ENCODE measurements around the gene FAM98A.

Gene FAM98A

DNA sequence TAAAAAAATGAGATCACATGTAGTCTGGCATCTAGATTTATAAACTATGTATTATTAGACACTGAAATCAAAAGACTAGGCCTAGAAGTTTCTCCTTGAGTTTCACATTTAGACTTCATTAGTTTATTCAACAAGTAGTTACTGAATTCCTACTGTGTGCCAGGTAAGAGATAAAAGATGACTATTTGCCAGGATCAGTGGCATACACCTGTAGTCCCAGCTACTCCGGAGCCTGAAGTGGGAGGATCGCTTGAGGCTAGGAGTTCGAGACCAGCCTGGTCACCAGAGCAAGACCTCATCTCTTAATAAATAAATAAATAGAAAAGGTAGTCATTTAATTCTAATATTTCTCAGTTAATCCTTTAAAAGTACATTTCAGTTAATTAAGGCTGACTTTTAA, 2.1 kb downstream of the FAM98A start:
- no peak for DNase-seq (ENCODE audit: low read depth)

DNA sequence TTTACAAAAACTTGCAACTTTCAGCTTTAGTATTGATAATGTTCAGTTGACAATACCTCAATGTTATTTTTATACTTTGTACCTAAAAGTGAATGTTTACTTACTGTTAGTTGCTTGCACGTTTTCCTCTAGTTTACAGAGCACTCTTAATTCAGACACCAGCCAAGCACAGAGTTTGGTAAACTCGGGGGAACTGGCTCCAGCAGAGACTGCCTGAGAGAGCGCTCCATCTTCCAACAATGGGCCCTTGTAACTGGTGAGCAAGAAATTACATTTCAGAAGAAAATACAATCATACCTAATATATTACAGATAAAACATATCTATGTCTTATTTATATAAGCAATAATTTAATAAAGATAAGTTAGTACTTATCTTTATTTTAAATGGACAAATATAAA, 3.7 kb downstream of the FAM98A start:
- no peak for DNase-seq (ENCODE audit: low read depth)

DNA sequence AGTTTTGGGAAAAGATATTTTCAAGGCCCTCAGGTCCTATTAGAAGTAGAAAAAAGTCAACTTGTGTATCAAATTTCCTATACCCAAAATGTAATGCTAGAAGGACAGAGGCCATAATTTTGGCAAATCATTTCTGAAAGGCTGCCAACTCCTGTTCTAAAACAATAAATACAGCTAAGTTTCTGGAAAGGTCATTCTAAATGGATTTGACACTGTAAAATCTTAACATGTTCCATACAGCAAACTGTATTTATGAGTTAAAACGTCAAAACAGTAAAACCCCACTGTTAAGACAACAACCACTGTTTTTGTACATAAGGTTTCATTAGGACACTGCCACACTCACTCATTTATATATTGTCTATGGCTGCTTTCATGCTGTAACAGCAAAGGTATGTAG, 9.7 kb downstream of the FAM98A start:
- no peak for DNase-seq (ENCODE audit: low read depth)

DNA sequence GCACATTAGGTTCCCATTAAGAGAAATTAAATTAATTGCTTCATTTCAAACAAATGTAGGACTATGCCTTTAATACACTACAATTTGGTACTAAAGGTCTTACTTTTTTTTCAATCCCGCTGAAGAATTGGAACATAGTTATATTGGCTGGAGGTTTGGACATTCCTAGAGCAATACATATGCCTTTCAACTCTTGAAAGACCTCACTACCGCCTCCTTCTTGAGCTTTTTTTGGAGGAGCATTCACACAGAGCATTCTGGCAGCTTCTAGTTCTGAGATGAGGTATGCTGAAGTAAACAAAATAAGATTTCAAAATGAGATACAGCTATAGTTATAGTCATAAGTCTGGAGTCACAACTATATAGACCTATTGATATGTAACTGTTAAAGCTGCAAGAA, 10.9 kb downstream of the FAM98A start:
- no peak for DNase-seq (ENCODE audit: low read depth)

DNA sequence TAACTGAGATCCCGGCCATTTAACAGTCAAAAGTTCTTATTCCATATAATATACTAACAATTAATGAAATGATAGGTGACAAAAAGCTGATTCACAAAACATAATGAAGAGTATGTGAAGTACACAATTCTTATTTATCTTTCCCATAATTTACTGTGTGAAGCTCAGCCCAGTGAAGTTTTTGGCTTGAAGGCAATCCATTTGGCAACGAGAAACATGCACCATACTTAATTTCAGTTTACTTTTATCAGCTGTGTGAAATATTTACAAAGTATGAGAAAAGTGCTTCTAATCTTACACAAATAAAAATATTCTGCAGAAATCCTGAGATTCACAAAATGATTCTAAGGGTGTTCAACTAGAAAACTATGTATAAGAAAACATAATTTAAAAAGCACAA, 12.3 kb downstream of the FAM98A start:
- DNase-seq (ENCODE audit: low read depth): no peak

DNA sequence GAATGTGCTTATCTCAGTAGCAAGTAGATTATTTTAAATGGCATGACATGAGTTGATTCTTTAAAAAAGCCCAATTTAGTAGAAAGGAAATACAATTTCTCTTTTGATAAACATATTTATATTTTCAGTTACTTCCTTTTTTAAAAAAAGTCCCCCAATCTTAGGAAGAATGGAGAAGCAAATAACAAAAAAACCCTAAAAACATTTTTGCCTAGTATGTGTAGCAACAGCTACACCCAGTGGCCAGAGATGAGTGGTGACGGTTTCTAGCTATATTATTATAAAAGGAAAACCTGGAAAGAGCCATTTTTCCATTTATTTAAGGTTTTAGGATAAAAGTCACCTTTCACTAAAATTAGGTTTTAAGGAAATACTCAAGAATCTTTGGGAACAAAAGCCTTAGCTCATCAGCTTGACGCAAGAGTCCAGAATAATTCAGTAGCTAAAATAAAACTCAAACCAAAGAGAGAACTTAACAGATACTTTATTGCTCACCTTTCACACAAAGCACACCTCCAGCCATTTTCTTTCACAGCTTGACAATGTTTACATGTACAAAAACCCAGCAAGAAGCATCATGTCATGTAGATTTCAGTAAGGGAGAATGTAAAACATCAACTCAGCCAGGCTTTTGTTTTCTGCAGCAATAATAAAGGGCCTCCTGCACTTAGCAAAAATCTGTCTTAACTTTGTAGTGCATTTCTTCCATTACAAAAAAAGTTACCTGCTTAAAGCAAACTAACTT, 15.7 kb downstream of the FAM98A start:
- DNase-seq (ENCODE audit: low read depth): no peak

DNA sequence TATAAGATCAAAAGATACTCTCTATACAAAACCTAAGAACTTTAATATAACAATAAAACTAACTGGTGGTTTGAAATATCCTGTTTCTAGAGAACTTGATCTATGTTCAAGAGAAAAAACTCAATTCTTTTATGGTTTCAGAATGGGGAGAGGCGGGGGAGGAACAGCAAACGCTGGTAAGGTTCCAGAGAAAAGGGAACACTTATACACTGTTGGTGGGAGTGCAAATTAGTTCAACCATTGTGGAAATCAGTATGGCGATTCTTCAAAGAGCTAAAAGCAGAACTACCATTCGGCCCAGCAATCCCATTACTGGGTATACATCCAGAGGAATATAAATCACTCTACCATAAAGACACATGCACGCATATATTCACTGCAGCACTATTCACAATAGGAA, 17.2 kb downstream of the FAM98A start:
- DNase-seq (ENCODE audit: low read depth): no peak

DNA sequence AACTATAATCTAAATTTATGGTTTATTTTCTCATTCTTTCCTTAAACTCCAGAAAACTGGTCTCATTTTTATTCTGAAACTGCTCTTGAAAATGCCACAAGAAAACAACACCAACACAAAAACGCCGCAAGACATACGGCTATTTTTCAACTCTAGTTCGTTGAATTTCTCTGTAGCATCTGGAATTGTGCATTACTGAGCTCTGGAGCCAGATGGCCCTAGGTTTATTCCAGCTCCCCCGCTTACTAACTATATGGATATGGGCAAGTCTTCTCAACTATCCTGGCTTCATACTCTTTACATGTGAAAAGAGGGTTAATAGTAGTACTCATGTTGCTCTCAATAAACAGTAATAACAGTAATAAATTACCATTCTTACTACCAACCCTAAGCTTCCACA, 19.9 kb downstream of the FAM98A start:
- DNase-seq (ENCODE audit: low read depth): no peak

DNA sequence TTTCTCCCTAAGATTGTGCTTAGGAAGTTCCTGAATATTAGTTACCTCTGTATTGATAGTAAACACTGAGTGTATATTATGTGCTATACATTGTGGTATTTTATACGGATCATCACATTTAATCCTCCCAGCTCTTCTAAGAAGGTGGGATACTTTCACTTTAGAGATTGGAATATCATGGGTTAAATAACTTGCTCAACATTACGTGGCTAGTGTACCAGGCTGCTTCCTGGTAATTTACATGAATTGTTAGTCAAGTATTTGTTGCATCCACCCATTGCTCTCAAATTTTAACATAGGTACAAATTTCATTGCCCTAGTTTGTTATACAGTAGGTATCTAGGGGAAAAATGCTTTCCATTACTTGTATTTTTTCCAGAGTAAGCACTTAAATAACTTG, 21.4 kb downstream of the FAM98A start:
- DNase-seq (ENCODE audit: low read depth): no peak

DNA sequence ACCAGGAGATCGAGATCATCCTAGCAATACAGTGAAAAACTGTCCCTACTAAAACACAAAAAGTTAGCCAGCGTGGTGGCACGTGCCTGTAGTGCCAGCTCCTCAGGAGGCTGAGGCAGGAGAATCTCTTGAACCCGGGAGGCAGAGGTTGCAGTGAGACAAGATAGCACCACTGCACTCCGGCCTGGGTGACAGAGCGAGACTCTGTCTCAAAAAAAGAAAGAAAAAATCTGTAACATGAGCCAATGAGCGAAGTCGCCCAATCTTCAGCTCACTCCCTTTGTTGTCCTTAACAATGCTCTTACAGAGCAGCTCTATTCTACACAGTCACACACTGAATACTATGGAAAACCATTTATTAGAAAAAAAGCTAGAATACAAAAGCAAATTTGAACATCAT, 22.0 kb downstream of the FAM98A start:
- DNase-seq (ENCODE audit: low read depth): no peak

DNA sequence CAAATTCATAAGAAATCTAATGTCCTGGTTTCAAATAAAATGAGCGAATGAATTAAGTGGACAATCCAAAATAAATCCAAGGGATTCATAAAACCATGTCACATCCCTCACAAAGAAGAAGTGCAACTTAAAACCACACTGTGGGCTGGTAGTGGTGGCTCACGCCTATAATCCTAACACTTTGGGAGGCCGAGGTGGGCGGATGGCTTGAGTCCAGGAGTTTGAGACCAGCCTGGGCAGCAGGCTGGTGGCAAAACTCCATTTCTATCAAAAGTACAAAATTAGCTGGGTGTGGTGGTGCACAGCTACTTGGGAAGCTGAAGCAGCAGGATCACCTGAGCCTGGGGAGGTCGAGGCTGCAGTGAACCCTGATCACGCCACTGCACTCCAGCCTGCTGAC, 25.4 kb downstream of the FAM98A start:
- DNase-seq (ENCODE audit: low read depth): no peak

DNA sequence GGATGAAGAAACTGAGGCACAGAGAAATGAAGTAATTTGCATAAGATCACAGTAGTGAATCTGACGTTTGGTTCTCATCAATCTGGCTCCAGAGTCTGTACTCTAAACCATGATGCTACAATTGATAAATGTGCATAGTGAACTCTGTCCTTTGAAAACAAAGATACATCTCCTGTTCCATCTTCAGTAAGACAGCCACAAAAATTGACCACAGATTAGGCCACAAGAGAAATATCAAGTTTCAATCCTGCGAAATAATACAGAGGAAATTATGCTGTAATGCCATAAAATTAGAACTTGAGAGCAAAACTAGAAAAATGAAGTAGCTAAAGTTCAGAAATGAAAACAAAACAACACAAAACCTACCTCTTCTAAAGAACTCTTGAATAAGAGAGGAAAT, 28.4 kb downstream of the FAM98A start:
- no peak for DNase-seq (ENCODE audit: low read depth)

DNA sequence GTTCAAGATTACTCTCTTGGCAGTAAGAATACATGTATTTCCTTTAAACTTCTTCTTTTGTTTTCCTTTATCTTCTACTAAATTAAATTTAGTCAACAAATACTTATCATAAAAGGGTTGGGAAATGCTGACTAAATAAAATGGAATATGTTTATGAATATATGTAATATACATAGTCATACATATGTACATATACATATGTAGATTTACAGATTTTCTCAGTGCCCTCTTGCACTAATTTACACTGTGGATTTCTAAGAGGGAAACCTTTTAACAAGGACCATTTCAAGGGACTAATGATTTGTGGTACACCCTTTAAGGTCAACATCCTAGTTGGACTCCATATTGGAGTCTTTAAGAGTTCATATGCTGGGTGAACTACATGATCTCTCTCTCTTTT, 37.2 kb downstream of the FAM98A start:
- no peak for DNase-seq (ENCODE audit: low read depth)

DNA sequence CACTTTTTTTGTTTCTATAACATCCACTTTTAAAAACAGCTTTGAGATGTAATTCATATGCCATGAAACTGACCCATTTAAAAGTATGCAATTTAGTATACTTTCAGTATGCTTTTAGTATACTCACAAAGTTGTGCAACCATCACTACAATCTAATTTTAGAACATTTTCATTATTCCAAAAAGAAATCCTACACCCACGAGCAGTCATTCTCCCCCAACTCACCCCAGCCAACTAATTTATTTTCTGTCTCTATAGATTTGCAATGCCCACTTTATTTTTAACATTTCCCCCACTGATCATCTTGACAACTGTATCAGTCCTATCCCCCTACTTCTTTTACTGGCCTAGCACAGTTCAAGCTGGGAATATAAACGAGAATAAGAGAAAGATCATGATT, 39.1 kb downstream of the FAM98A start:
- DNase-seq (ENCODE audit: low read depth): no peak

DNA sequence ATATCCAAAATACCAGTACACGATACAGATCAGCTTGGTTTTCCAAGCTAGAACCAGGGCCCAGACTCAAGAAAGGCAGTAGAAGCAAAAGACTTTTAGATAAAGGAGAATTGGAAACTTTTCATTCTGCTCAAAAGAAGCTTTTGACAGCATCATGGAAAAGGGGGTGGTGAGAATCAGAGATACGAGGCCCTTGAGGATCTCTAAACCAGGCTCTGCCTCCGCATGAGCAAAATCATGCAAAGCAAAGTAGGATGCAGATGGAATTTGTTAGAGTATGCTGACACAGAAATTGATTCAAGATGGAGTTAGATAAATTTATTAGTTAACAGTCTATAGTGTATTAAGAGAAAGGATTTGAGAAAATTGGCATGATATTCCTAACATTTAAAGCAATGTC, 39.8 kb downstream of the FAM98A start:
- DNase-seq (ENCODE audit: low read depth): no peak

DNA sequence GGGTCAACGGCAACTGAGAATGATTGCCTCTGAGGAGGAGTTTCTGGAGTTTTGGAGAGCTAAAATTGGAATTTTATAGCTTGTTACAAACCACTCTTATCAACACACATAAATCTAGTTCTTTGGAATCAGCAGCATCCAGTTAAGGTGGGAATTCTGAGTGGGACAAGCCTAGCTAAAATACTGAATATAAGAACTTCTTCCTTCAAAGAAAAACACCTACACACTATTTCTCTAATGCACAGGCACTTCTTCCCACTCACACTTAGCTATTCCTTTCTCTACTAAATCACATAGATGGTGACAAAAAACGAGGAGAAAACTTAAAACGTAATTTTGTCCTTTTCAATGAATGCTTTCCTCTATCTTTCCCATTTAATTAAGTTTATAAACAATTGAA, 43.4 kb downstream of the FAM98A start:
- DNase-seq (ENCODE audit: low read depth): no peak

DNA sequence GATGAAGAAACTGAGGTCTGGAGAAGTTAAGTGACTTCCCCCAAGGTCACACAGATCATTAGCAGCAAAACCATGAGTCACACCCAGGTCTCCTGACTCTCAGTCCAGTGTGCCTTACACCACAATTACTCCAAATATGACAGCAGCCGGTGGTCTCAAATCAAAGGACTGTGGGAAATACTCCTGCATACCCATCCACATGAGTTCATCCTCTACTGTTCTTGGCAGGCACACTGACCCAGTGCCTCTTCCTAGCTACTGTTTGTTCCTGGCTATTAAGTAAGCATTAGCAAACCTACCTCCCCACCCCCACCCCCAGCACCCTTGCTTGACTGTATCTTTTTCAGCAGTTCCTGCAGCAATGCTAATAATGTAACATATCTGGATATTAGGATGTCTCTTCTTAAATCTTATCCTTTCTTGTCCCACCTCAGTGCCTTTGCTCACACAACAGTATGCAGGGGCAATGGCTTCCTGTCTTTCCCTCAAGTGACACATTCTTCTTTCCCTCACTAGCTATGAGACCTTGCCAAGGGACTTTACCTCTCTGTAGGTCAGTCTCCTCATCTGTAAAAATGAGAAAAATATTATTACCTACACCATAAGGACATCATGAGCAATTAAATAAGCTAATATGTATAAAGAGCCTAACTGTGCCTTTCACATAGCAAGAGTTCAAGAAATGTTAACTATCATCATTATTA, 46.2 kb downstream of the FAM98A start:
- no peak for DNase-seq (ENCODE audit: low read depth)

DNA sequence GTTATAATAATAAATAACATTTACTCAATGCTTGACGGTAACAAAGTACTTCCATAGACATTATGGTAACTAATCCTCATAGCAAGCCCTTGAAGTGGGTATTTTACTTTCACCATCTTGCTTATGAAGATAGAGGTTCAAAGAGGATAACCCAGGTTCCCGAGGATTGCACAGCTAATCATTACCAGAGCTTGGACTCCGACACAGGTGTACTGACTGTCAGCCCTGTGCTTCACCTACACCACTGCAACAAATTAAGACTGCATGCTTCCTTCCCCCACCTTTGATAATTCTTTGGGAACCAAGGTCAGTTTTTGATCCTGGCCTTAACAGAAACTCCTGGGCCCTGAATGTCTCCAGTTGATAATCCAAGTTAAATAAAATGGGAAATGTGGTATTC, 48.9 kb downstream of the FAM98A start:
- no peak for DNase-seq (ENCODE audit: low read depth)

DNA sequence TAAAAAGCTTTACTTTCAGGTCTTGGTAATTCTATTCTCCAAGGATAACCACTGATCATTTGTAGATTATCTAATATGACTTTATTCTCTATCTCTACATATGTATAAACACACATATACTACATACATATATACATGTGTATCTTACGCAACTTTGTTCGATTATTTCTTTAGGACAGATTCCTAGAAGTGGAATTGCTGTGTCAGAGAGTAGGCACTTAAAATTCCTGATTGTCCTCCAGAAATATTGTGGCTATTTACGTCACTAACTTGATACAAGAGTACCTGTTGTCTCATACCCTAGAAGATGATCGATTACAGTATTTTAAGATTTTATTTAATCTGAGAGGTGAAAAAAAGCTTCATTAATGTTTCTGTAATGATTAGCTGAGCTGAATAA, 57.9 kb downstream of the FAM98A start:
- no peak for DNase-seq (ENCODE audit: low read depth)

DNA sequence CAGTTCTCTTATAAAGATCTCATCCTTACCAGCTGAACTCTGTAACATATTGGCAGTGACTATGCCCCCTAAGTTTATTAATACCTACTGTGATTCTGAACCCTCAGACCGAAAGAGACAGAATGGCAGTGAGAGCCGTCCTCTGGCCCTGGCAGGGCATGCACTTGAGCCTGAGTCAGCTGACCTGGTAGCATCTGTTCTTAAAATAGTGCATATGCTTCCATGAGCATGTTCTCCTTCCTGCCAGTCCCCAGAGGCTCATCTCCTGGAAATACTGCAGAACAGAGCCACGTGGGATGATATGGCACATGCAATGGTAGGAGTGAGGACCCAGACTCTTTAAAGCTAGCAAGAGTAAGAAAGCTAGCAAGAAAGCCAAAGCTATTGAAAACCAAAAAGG, 63.7 kb downstream of the FAM98A start:
- no peak for DNase-seq (ENCODE audit: low read depth)
